Measurements from ENCODE around the gene CARD14.
A peak's percentile ranks its signal among the peaks of the same experiment; 100 is the strongest.
"Not testable (repeated sequence)": the region's sequence is repeated elsewhere in the genome, so short reads cannot be mapped to it uniquely, and the experiment has no call there.

CARD14 gene

DNA sequence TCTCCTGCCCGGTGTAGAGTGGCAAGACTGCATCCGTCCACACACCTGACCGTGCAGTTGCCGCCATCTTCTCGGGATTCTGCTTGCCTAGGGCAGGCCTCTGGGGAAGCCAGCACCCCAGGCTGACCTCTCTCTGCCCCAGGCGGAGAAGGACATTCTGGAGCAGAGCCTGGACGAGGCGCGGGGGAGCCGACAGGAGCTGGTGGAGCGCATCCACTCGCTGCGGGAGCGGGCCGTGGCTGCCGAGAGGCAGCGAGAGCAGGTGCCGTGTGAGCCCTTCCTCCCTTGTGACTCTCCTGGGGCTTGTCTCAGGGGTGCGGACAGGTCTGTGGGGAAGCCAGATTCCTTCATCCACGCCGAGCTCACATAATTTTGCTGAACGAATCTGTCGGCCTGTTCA, 19.8 kb downstream of the CARD14 start:
- FAIRE-seq = no peak
- TF ChIP-seq POLR2AphosphoS5 (IDR thresholded peaks at IDR 0.05; ENCODE audit: low read depth, low read length) = no peak
- TF ChIP-seq TAF1 (IDR thresholded peaks at IDR 0.05; ENCODE audit: borderline replicate concordance, low read depth, low read length) = no peak
- TF ChIP-seq POLR2A (IDR thresholded peaks at IDR 0.05; ENCODE audit: low read depth, low read length) = no peak
- DNase-seq (ENCODE audit: insufficient read length) = no peak

DNA sequence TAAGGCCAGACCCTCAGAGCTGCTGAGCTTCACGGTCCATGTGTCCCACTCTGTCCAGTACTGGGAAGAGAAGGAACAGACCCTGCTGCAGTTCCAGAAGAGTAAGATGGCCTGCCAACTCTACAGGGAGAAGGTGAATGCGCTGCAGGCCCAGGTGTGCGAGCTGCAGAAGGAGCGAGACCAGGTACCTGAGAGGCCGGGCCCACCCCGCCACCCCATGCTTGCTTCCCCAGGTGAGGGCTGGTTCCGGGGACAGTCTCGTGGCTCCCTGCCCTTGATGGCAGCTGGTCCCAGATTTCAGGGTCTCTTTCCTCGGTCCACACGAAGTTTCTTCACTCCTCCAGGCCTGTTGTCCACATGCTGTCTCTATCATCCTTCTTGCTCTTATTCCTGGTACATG, 20.9 kb downstream of the CARD14 start:
- FAIRE-seq = no peak
- no peak for TF ChIP-seq POLR2A (IDR thresholded peaks at IDR 0.05; ENCODE audit: low read depth, low read length)
- TF ChIP-seq TAF1 (IDR thresholded peaks at IDR 0.05; ENCODE audit: borderline replicate concordance, low read depth, low read length) = no peak
- TF ChIP-seq POLR2AphosphoS5 (IDR thresholded peaks at IDR 0.05; ENCODE audit: low read depth, low read length) = no peak
- DNase-seq (ENCODE audit: insufficient read length) = no peak

DNA sequence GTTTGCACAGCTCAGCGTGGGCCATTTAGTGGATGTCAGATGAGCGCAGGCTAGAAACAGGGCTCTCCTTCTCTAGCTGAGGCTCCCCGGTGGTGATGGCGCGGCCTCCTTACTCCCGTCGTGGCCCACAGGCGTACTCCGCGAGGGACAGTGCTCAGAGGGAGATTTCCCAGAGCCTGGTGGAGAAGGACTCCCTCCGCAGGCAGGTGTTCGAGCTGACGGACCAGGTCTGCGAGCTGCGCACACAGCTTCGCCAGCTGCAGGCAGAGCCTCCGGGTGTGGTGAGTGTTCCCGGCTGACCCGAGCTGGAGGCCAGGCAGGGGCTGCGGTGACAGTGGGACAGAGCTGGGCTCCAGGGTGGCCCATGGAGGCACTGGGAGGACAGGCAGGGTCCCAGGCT, 21.4 kb downstream of the CARD14 start:
- FAIRE-seq = no peak
- TF ChIP-seq POLR2A (IDR thresholded peaks at IDR 0.05; ENCODE audit: low read depth, low read length) (no peak), TAF1 (IDR thresholded peaks at IDR 0.05; ENCODE audit: borderline replicate concordance, low read depth, low read length) (no peak), POLR2AphosphoS5 (IDR thresholded peaks at IDR 0.05; ENCODE audit: low read depth, low read length) (no peak)
- no peak for DNase-seq (ENCODE audit: insufficient read length)

DNA sequence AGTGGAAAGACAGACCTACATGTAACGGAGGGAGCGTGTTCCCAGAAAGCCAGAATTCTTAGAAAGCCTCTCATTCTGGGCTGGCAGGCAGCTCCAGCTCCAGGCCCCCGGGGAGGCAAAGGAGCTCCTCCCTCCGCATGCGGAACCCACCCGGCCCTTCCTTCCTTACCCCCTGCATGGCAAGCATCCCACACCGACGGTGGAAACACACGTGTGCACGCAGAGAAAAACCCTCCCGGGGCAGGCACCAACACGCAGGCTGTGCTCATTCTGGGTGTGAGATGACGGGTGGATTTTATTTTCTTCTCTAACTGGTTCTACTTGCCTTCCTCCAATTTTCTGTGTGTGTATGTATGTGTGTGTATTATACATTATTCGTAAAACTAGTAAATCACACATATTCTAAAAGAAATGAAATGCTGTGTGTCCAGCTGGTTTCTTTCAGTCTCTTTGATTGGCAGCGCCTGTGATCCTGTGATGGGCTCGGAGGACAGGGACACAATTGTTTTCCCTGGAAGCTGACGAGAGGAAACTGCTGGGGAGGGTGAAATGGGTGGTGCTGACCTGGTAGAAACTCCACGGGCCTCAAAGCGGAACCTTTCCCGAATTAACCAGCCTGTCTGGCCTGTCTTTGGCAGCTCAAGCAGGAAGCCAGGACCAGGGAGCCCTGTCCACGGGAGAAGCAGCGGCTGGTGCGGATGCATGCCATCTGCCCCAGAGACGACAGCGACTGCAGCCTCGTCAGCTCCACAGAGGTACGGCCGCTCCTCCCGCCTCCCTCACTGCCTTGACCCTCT, 22.2 kb downstream of the CARD14 start:
- no peak for FAIRE-seq
- no peak for DNase-seq (ENCODE audit: insufficient read length)
- TF ChIP-seq POLR2AphosphoS5 (IDR thresholded peaks at IDR 0.05; ENCODE audit: low read depth, low read length) = no peak
- no peak for TF ChIP-seq TAF1 (IDR thresholded peaks at IDR 0.05; ENCODE audit: borderline replicate concordance, low read depth, low read length)
- TF ChIP-seq POLR2A (IDR thresholded peaks at IDR 0.05; ENCODE audit: low read depth, low read length) = no peak

DNA sequence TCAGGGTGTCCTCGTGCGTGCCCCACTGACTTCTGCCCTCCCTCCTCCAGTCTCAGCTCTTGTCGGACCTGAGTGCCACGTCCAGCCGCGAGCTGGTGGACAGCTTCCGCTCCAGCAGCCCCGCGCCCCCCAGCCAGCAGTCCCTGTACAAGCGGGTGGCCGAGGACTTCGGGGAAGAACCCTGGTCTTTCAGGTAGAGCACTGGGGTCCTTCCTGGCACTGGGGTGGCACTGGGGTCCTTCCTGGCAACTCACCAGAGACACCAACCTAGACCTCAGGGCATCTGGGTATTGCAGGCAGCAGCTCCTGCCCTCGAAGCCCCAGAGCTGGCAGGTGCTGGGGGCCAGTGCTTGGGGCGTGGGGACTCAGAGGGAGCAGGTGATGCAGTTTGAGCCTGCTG, 25.3 kb downstream of the CARD14 start:
- FAIRE-seq = no peak
- TF ChIP-seq POLR2AphosphoS5 (IDR thresholded peaks at IDR 0.05; ENCODE audit: low read depth, low read length) (no peak), POLR2A (IDR thresholded peaks at IDR 0.05; ENCODE audit: low read depth, low read length) (no peak), TAF1 (IDR thresholded peaks at IDR 0.05; ENCODE audit: borderline replicate concordance, low read depth, low read length) (no peak)
- DNase-seq (ENCODE audit: insufficient read length) = no peak

DNA sequence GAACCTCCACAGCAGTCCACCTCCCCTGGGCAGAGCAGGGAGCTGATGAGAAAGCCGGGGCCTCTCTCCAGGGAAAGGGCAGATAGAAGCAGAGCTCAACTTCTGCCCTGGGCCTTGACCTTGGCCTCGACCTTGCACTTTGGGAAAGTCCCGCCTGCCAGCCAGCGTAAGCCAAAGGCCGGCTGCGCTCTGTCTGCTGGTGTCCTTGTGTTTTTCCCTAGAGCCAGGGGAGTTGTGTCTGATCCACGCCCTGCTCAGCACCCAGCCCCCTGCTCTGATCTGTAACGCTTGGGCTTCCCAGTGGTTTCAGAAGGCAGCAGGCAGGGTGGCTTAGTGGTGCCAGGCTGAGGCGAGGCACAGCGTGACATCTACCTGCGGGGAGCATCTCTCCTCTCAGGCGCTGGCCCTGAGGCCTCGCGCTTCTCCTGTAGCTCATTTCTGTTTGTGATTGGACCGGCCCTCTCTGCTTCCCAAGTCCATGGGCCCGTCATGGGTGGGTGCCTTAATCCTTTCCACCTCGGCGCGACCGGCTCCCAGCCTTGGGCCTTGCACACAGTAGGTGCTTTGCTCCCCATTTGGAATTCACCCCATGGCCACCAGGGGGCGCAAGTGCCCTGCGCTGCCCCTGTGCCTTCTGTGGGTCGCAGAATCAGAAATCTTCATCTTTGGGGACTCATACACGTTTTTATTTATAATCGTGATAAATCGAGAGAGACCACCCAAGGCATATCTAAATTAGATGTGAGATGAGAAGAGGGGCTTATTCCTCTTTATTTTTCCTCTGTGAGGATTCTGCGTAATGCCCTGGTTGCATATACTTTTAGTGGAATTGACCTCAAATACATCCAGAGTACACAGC, 26.1 kb downstream of the CARD14 start:
- DNase-seq (ENCODE audit: insufficient read length) (peak; percentile 54), FAIRE-seq (no peak)
- no peak for TF ChIP-seq POLR2A (IDR thresholded peaks at IDR 0.05; ENCODE audit: low read depth, low read length)
- no peak for TF ChIP-seq POLR2AphosphoS5 (IDR thresholded peaks at IDR 0.05; ENCODE audit: low read depth, low read length)
- no peak for TF ChIP-seq TAF1 (IDR thresholded peaks at IDR 0.05; ENCODE audit: borderline replicate concordance, low read depth, low read length)

DNA sequence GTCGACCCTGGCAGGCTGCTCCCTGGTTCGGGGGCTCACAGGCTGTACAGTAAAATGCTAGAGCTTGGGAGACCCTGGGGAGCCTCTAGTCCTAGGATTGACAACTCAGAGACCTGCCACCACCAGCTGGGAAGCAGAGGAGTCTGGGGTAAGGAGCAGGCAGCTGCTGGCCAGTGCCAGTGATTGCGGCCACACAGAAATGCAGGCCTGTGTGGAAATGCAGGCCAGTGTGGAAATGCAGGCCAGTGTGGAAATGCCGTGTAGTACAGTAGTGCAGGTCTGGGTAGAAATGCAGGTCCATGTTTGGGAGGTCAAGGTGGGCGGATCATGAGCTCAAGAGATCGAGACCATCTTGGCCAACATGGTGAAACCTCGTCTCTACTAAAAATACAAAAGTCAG, 26.8 kb downstream of the CARD14 start:
- no peak for DNase-seq (ENCODE audit: insufficient read length)
- no peak for TF ChIP-seq POLR2AphosphoS5 (IDR thresholded peaks at IDR 0.05; ENCODE audit: low read depth, low read length)
- TF ChIP-seq POLR2A (IDR thresholded peaks at IDR 0.05; ENCODE audit: low read depth, low read length) = no peak
- TF ChIP-seq TAF1 (IDR thresholded peaks at IDR 0.05; ENCODE audit: borderline replicate concordance, low read depth, low read length) = no peak
- FAIRE-seq = no peak

DNA sequence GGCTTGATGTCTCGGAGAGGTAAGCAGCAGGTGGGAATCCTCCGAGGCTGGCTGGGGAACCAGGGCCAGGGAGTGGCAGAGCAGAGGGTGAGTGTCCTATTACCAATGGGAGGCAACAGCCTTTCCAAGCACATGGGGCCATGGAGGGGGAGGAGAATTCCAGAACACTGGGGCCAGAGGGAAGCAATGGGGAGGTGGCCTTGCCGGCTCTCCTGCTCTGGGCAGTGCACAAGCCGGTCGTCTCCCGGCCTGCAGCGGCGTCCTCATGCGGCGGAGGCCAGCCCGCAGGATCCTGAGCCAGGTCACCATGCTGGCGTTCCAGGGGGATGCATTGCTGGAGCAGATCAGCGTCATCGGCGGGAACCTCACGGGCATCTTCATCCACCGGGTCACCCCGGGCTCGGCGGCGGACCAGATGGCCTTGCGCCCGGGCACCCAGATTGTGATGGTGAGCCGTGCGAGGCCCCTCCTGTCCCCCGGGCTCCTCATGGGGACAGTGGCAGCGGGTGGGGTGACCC, 28.4 kb downstream of the CARD14 start:
- TF ChIP-seq POLR2A (IDR thresholded peaks at IDR 0.05; ENCODE audit: low read depth, low read length) (no peak), POLR2AphosphoS5 (IDR thresholded peaks at IDR 0.05; ENCODE audit: low read depth, low read length) (no peak)
- no peak for FAIRE-seq
- DNase-seq (ENCODE audit: insufficient read length) = no peak

DNA sequence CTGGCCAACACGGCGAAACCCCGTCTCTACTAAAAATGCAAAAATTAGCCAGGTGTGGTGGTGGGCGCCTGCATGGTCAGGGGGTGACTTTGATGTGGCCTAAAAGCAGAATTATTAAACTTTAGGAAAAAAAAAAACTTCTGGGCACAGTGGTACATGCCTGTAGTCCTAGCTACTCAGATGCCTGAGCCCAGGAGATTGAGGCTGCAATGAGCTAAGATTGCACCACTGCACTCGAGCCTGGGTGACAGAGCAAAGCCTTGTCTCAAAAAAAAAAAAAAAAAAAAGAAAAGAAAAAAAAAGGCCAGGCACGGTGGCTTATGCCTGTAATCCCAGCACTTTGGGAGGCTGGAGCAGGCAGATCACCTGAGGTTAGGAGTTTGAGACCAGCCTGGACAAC, 29.5 kb downstream of the CARD14 start:
- not testable (repeated sequence) for DNase-seq (ENCODE audit: insufficient read length); FAIRE-seq

DNA sequence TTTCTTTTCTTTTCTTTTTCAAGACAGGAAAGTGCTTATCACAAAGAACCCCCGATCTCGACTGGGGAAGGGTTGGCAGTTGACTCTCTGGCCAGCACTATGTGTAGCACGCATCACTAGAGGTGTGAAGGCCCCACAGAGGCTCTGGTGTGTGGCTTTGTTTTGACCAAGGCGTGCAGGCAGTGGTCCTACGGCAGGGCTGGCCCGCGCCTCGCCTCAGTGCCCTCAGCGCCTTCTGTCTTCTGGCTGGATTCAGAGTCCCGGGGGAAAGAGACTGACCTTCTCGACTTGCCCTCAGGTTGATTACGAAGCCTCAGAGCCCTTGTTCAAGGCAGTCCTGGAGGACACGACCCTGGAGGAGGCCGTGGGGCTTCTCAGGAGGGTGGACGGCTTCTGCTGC, 31.6 kb downstream of the CARD14 start:
- TF ChIP-seq TAF1 (IDR thresholded peaks at IDR 0.05; ENCODE audit: borderline replicate concordance, low read depth, low read length) = no peak
- TF ChIP-seq POLR2AphosphoS5 (IDR thresholded peaks at IDR 0.05; ENCODE audit: low read depth, low read length) = no peak
- no peak for TF ChIP-seq POLR2A (IDR thresholded peaks at IDR 0.05; ENCODE audit: low read depth, low read length)
- FAIRE-seq (no peak), DNase-seq (ENCODE audit: insufficient read length) (no peak)

DNA sequence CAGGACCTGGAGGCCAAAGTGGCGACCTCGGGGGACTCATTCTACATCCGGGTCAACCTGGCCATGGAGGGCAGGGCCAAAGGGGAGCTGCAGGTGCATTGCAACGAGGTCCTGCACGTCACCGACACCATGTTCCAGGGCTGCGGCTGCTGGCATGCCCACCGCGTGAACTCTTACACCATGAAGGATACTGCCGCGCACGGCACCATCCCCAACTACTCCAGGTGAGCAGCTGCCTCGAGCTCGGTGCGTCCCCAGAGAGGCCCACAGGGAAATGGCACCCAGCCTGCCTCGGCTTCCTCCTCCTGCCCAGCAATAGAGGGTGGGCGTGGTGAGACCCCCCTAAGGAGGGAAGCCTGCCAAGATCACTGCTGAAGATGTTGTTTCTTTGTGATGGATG, 32.4 kb downstream of the CARD14 start:
- FAIRE-seq (no peak), DNase-seq (ENCODE audit: insufficient read length) (no peak)
- TF ChIP-seq TAF1 (IDR thresholded peaks at IDR 0.05; ENCODE audit: borderline replicate concordance, low read depth, low read length) (no peak), POLR2AphosphoS5 (IDR thresholded peaks at IDR 0.05; ENCODE audit: low read depth, low read length) (no peak), POLR2A (IDR thresholded peaks at IDR 0.05; ENCODE audit: low read depth, low read length) (no peak)

DNA sequence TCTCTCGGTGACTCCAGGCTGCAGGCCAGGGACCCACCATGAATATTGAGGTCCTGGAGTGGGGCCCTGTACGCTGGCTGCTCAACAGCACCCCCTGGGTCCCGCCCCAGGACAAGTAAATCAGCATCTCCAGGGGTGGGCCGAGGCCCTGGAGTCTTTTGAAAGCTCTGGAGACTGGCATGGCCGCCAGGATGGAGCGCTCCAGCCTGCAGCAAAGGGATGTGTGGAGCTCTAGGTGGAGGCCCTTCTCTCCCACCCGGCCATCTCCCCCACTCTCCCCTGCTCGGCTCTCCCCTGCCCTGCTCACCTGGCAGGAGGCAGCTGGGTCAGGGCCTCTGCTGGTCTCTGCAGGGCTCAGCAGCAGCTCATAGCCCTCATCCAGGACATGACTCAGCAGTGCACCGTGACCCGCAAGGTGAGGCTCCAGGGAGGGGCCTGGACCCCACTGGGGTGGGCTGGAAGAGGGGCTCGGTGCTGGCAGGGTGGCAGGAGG, 33.7 kb downstream of the CARD14 start:
- TF ChIP-seq POLR2A (IDR thresholded peaks at IDR 0.05; ENCODE audit: low read depth, low read length) (no peak), TAF1 (IDR thresholded peaks at IDR 0.05; ENCODE audit: borderline replicate concordance, low read depth, low read length) (no peak), POLR2AphosphoS5 (IDR thresholded peaks at IDR 0.05; ENCODE audit: low read depth, low read length) (no peak)
- DNase-seq (ENCODE audit: insufficient read length) = no peak
- FAIRE-seq = no peak
